Testis (tissue), 2 donors: ENCODE data around the gene LELP1.

Experiments used
- POLR2A ChIP-seq: fragments of 450-650 bp; IDR thresholded peaks from one replicate; pipeline ENCODE4 v1.6.1; 2017; ENCODE audit warnings: antibody characterized with exemption, mild to moderate bottlenecking, moderate library complexity
- TF ChIP-seq, protein P1 (sequence below), 3 experiments: fragments of 450-650 bp in 2 of 3; fragments of 200-600 bp in 1 of 3; sonication (generic) in 1 of 3; IDR thresholded peaks; one replicate each; pipeline ENCODE4 v1.5.1; 2016 to 2019; ENCODE audit warnings: antibody characterized with exemption in 3 of 3, mild to moderate bottlenecking in 2 of 3, moderate library complexity in 1 of 3

DNA sequence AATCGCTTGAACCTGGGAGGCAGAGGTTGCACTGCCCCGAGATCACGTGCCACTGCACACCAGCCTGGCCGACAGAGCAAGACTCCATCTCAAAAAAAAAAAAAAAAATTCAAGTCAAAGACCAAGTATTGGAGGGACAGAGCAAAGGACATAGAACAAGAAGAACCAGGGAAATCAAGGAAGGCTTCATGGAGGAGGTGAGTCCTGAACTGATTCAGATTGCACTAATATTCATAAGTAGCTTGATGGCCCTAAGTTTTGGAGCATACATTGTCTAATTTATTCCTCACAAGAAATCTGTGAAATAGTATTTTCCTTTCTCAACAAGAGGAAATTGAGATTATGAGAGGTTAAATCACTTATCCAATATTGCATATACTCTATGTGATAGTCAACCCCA, 10.3 kb downstream of the LELP1 start:
- TF ChIP-seq, protein P1, sequence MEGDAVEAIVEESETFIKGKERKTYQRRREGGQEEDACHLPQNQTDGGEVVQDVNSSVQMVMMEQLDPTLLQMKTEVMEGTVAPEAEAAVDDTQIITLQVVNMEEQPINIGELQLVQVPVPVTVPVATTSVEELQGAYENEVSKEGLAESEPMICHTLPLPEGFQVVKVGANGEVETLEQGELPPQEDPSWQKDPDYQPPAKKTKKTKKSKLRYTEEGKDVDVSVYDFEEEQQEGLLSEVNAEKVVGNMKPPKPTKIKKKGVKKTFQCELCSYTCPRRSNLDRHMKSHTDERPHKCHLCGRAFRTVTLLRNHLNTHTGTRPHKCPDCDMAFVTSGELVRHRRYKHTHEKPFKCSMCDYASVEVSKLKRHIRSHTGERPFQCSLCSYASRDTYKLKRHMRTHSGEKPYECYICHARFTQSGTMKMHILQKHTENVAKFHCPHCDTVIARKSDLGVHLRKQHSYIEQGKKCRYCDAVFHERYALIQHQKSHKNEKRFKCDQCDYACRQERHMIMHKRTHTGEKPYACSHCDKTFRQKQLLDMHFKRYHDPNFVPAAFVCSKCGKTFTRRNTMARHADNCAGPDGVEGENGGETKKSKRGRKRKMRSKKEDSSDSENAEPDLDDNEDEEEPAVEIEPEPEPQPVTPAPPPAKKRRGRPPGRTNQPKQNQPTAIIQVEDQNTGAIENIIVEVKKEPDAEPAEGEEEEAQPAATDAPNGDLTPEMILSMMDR (IDR thresholded peaks at IDR 0.05) = no peak
- no peak for TF ChIP-seq POLR2A
